Transverse colon (tissue), 4 donors: ENCODE measurements around the gene XRCC5. TPM values are rescaled to one million over a fixed set of nuclear protein-coding genes. Genes with fewer than 3 reads are reported as not detected.
"Not testable (repeated sequence)": the region's sequence is repeated elsewhere in the genome, so short reads cannot be mapped to it uniquely, and the experiment has no call there.

Experiments used
- DNase-seq: peaks from one replicate; pipeline ENCODE4 v3.0.0-alpha.2; 2019
- H3K27ac ChIP-seq, 4 donors: fragments of 200-600 bp; sonication (generic); 2 replicates each; pipeline ENCODE4 v1.5.1; 2016 to 2018; ENCODE audit warnings: inconsistent platforms in 4 of 4
- H3K27me3 ChIP-seq: fragments of 200-600 bp; sonication (generic); 2 replicates; pipeline ENCODE4 v1.5.1; 2017; ENCODE audit warnings: inconsistent platforms
- H3K36me3 ChIP-seq, 4 donors: fragments of 200-600 bp; sonication (generic); 2 replicates each; pipeline ENCODE4 v1.5.1; 2017 to 2019; ENCODE audit warnings: inconsistent platforms in 4 of 4
- H3K4me1 ChIP-seq, 4 donors: fragments of 200-600 bp; sonication (generic); 2 replicates each; pipeline ENCODE4 v1.5.1; 2017 to 2020; ENCODE audit warnings: inconsistent platforms in 4 of 4
- H3K4me3 ChIP-seq, 4 donors: fragments of 200-600 bp; sonication (generic); 1 replicate in 1 of 4; 2 replicates in 3 of 4; pipeline versions ENCODE4 v1.5.1 to v1.6.1; 2017 to 2019; ENCODE audit warnings: inconsistent platforms in 4 of 4
- H3K9me3 ChIP-seq, 2 donors: fragments of 200-600 bp; sonication (generic); 2 replicates each; pipeline ENCODE4 v1.5.1; 2017 to 2019; ENCODE audit warnings: inconsistent platforms in 2 of 2
- EP300 ChIP-seq: sonication (generic); formaldehyde crosslinking; IDR thresholded peaks from one replicate; pipeline ENCODE4 v1.6.1; 2017; ENCODE audit warnings: antibody characterized with exemption, low read depth
- POLR2A ChIP-seq: fragments of 450-650 bp; IDR thresholded peaks from one replicate; pipeline ENCODE4 v1.6.1; 2016; ENCODE audit warnings: antibody characterized with exemption, mild to moderate bottlenecking, moderate library complexity
- POLR2AphosphoS5 ChIP-seq, 3 donors: sonication (generic); formaldehyde crosslinking; IDR thresholded peaks; one replicate each; pipeline ENCODE4 v1.6.1; 2016; ENCODE audit warnings: antibody characterized with exemption in 3 of 3
- WGBS, 2 donors: methylation state at CpG; one replicate each; pipeline ENCODE4 v1.1.5; 2018; ENCODE audit warnings: low coverage in 1 of 2; 5-methylcytosine and 5-hydroxymethylcytosine counted together
- in situ Hi-C, 4 donors: fragments of 200-750 bp; cut with MboI; loops; one replicate each; pipeline versions ENCODE4 v1.15.0 to v1.15.1; 2017; ENCODE audit warnings: low sequenced_read_pairs in 3 of 4, low pct_ligation_motif_present in 1 of 4, low pct_unique_long_range_greater_than_20kb in 1 of 4
- intact Hi-C: fragments of 100-400 bp; cut with DNase I; formaldehyde crosslinking; loops from one replicate; pipeline ENCODE4 v1.15.1; 2023; ENCODE audit warnings: low total_unique reads
- total RNA-seq, 4 donors: library from RNA; depleted of rRNA; stranded (reverse); fragments of >200 nt; gene quantifications; one replicate each; pipeline ENCODE4 v1.1.0, GENCODE V29; 2016
- TF ChIP-seq, protein P1 (sequence below), 5 experiments: fragments of 200-600 bp in 3 of 5; fragments of 450-650 bp in 2 of 5; sonication (generic) in 3 of 5; IDR thresholded peaks; 1 replicate in 2 of 5; 2 replicates in 3 of 5; pipeline ENCODE4 v1.5.1; 2016 to 2017; ENCODE audit warnings: antibody characterized with exemption in 5 of 5, inconsistent platforms in 3 of 5, mild to moderate bottlenecking in 2 of 5, moderate library complexity in 1 of 5

The XRCC5 gene
- total RNA-seq, 4 donors from 2014 or later: 75.6 to 120 (median 101) TPM

DNA sequence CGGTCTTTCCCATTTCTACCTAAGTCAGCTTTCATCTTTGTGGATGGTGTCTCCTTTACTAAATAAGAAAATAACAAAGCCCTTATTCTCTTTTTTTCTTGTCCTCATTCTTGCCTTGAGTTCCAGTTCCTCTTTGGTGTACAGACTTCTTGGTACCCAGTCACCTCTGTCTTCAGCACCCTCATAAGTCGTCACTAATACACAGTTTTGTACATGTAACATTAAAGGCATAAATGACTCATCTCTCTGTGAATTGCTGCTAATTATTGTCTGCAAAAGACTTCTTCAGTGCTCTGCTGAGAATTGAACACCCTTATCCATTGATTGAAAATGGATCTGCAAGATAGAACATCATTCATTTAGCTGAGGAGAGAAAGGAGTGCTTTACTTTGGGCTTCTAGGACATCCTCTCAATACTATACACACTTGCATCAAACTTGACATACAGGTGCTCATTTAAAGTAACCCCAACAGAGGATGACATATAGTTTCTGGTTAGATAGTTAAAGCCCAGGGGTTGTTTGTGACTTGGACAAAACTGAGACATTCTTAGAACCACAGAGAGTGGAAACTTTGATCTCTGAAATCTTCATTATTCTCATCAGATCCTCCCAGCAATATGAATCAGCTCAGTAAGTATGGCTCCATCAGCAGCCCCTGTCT lies 97.0 kb downstream of the XRCC5 start:
- H3K9me3 ChIP-seq: no peaks in the 10 kb centered on the region
- TF ChIP-seq EP300 (no peak), POLR2AphosphoS5 (IDR thresholded peaks at IDR 0.05) (no peak), POLR2A (no peak)
- TF ChIP-seq, protein P1, sequence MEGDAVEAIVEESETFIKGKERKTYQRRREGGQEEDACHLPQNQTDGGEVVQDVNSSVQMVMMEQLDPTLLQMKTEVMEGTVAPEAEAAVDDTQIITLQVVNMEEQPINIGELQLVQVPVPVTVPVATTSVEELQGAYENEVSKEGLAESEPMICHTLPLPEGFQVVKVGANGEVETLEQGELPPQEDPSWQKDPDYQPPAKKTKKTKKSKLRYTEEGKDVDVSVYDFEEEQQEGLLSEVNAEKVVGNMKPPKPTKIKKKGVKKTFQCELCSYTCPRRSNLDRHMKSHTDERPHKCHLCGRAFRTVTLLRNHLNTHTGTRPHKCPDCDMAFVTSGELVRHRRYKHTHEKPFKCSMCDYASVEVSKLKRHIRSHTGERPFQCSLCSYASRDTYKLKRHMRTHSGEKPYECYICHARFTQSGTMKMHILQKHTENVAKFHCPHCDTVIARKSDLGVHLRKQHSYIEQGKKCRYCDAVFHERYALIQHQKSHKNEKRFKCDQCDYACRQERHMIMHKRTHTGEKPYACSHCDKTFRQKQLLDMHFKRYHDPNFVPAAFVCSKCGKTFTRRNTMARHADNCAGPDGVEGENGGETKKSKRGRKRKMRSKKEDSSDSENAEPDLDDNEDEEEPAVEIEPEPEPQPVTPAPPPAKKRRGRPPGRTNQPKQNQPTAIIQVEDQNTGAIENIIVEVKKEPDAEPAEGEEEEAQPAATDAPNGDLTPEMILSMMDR (IDR thresholded peaks at IDR 0.05): no peak
- H3K27me3 ChIP-seq: no peaks in the 10 kb centered on the region
- H3K27ac ChIP-seq: no peak overlapping the region
- H3K4me3 ChIP-seq: no peak overlapping the region
- H3K36me3 ChIP-seq: peaks cover 0 to 55% (median 15%) of the 10 kb centered on the region in 4 donors
- 69 to 83% methylated on average over 2 of the region's 2 CpGs for WGBS, 2 donors
- in situ Hi-C loops: no loop called here
- DNase-seq: no peak
- no peaks in the 10 kb centered on the region for H3K4me1 ChIP-seq
- intact Hi-C loops: no loop called here

DNA sequence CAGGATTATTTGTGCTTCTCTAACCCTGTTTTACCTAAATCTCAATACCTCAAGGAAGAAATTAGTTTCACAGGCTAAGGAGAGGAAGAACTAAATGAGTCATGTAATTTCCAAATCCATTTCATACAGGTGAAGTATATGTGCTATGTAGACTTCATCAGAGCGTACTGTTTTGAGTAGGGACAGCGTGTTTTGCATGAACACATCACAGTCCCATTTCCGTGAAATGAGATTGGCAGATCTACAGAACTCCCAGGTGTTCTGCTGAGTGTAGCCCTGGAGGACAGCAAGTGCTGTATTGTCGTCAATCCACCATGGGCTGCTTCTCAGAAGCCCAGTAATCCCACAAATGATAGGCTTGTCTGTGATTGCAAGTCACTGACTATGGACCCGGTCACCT lies 97.7 kb downstream of the XRCC5 start:
- no peak overlapping the region for H3K27ac ChIP-seq
- H3K9me3 ChIP-seq: no peaks in the 10 kb centered on the region
- H3K4me1 ChIP-seq: no peaks in the 10 kb centered on the region
- in situ Hi-C loops: no loop called here
- TF ChIP-seq, protein P1 (IDR thresholded peaks at IDR 0.05): no peak
- no peak for TF ChIP-seq POLR2AphosphoS5 (IDR thresholded peaks at IDR 0.05)
- TF ChIP-seq EP300: no peak
- no peak for TF ChIP-seq POLR2A
- 77 to 100% methylated on average over 1 to 5 of the region's 5 CpGs for WGBS, 2 donors
- no peaks in the 10 kb centered on the region for H3K27me3 ChIP-seq
- no peak for DNase-seq
- H3K36me3 ChIP-seq: peaks cover 0 to 50% (median 15%) of the 10 kb centered on the region in 4 donors
- intact Hi-C loops: no loop called here
- no peak overlapping the region for H3K4me3 ChIP-seq

DNA sequence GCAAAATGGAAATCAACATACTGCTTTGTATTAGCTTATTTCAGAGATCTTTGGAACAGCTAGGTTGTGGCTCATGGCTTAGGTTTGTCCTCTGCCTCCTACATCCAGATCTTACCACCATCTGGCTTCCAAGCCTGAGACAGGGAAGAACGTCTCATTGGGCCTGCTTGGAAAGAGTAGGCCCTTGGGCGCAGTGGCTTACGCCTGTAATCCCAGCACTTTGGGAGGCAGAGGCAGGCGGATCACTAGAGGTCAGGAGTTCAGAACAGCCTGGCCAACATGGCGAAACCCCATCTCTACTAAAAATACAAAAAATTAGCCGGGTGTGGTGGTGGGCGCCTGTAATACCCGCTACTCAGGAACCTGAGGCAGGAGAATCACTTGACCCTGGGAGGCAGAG lies 99.5 kb downstream of the XRCC5 start:
- intact Hi-C loops, in situ Hi-C loops, H3K27me3 ChIP-seq, H3K9me3 ChIP-seq, DNase-seq, H3K27ac ChIP-seq, H3K4me1 ChIP-seq, H3K4me3 ChIP-seq: not testable (repeated sequence)
- WGBS, 2 donors: 99 to 100% methylated on average over 1 to 8 of the region's 8 CpGs
- peaks cover 0 to 39% (median 15%) of the 10 kb centered on the region in 4 donors for H3K36me3 ChIP-seq

DNA sequence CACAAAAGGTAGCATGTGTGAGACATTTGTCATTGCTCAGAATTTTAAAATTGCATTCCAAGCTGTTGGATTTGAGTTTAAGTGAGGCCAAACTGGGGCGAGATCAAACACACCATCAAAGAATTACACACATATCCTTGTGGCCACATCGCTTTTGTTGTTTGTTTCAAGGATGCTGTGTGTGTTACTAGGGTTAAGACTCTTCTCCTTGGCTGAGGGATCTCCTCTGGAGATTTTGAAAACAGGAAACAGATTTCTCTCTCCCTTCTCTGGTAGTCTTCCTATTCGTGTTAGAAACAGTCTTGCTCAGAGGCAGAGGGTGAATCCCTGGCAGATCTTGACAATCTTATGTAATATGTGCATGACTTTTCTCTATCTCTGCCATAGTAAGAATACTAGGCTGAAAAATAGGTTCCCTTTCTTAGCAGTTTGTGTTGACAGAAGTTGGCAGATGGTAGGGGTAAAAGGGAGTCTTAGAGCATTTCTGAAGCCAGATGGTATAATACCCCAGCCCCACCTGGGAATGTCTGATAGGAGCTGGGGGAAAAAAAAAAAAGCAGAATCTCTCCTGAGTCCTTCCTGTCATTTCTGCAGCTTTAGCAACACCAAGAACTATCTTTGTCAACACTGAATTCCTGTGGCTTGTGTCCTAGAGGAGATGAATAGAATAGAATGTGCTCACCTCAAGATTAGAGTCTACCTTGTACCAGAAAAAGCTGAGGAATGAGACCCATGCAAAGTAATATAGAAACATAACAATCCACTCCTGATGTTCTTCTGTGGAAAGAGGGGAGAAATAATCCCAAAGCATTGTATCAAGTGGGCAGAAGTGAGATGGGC lies 101.8 kb downstream of the XRCC5 start:
- no peak overlapping the region for H3K4me3 ChIP-seq
- in situ Hi-C loops (no loop called here), intact Hi-C loops (no loop called here)
- DNase-seq: no peak
- TF ChIP-seq EP300 (no peak), POLR2AphosphoS5 (IDR thresholded peaks at IDR 0.05) (no peak), POLR2A (no peak)
- TF ChIP-seq, protein P1 (IDR thresholded peaks at IDR 0.05): no peak
- H3K27ac ChIP-seq: no peak overlapping the region
- H3K27me3 ChIP-seq: no peaks in the 10 kb centered on the region
- no peaks in the 10 kb centered on the region for H3K4me1 ChIP-seq
- H3K9me3 ChIP-seq: no peaks in the 10 kb centered on the region
- WGBS, 2 donors: 50 to 73% methylated on average over 1 to 3 of the region's 3 CpGs
- peaks cover 0 to 17% (median 5%) of the 10 kb centered on the region in 4 donors for H3K36me3 ChIP-seq
